ENCODE data around the gene TBC1D4. TPM values are rescaled to one million over a fixed set of nuclear protein-coding genes. Genes with fewer than 3 reads are reported as not detected.
A peak's percentile ranks its signal among the peaks of the same experiment; 100 is the strongest.

TBC1D4 gene
- total and polyA plus RNA-seq, 10 of the 15 experiments (the other 5 are each of a cell fraction or from before 2014, with no cell fraction given), result 11.0 to 38.6 (median 25.5) TPM

- no peak for TF ChIP-seq PKNOX1 (IDR thresholded peaks at IDR 0.05)
- peak; percentile 94 to 95 for TF ChIP-seq IKZF2 (IDR thresholded peaks at IDR 0.05)
- TF ChIP-seq FOXM1 (IDR thresholded peaks at IDR 0.05; ENCODE audit: low read depth, low read length), result peak; percentile 94
- TF ChIP-seq GATAD2B (conservative IDR thresholded peaks at IDR 0.05; ENCODE audit: low read depth), result peak; percentile 92
- TF ChIP-seq WRNIP1 (IDR thresholded peaks at IDR 0.05; ENCODE audit: borderline replicate concordance, low read depth, low read length), result no peak
- no peak for TF ChIP-seq PAX8 (IDR thresholded peaks at IDR 0.05)
- no peak; the same call in 1 of the 2 replicates for TF ChIP-seq LARP7 (IDR thresholded peaks at IDR 0.05)
- no peak; the same call in 1 of the 2 replicates for TF ChIP-seq SMAD5 (IDR thresholded peaks at IDR 0.05; ENCODE audit: low read depth)
- TF ChIP-seq, protein P1, sequence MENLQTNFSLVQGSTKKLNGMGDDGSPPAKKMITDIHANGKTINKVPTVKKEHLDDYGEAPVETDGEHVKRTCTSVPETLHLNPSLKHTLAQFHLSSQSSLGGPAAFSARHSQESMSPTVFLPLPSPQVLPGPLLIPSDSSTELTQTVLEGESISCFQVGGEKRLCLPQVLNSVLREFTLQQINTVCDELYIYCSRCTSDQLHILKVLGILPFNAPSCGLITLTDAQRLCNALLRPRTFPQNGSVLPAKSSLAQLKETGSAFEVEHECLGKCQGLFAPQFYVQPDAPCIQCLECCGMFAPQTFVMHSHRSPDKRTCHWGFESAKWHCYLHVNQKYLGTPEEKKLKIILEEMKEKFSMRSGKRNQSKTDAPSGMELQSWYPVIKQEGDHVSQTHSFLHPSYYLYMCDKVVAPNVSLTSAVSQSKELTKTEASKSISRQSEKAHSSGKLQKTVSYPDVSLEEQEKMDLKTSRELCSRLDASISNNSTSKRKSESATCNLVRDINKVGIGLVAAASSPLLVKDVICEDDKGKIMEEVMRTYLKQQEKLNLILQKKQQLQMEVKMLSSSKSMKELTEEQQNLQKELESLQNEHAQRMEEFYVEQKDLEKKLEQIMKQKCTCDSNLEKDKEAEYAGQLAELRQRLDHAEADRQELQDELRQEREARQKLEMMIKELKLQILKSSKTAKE (IDR thresholded peaks at IDR 0.05; ENCODE audit: low read depth, poor library complexity, severe bottlenecking), result peak; percentile 65
- TF ChIP-seq BCL11A (IDR thresholded peaks at IDR 0.05; ENCODE audit: low read depth, low read length), result peak; percentile 74
- TF ChIP-seq STAT3 (IDR thresholded peaks at IDR 0.05; ENCODE audit: low read depth, low read length), result no peak
- no peak for TF ChIP-seq NR2C2 (IDR thresholded peaks at IDR 0.05; ENCODE audit: borderline replicate concordance, control insufficient read depth, insufficient read length, low read depth)
- TF ChIP-seq MEF2A (IDR thresholded peaks at IDR 0.05; ENCODE audit: insufficient read depth, low read depth, low read length), result peak; percentile 80
- peak; percentile 77; the same call in 1 of the 2 replicates for TF ChIP-seq ZNF207 (IDR thresholded peaks at IDR 0.05; ENCODE audit: borderline replicate concordance)
- TF ChIP-seq STAT1 (conservative IDR thresholded peaks at IDR 0.05), result peak; percentile 61; the same call in 1 of the 2 replicates
- no peak for TF ChIP-seq SIX5 (IDR thresholded peaks at IDR 0.05; ENCODE audit: low read depth, low read length, severe bottlenecking)
- peak; percentile 51; the same call in 1 of the 2 replicates for TF ChIP-seq MXI1 (IDR thresholded peaks at IDR 0.05; ENCODE audit: low read depth, low read length)
- no peak for TF ChIP-seq SRF (IDR thresholded peaks at IDR 0.05; ENCODE audit: low read depth in 2 of 2, low read length in 2 of 2)
- 0 out of 2 replicates have a peak, but pooled peaks have one; percentile 32 for TF ChIP-seq CHD2 (IDR thresholded peaks at IDR 0.05; ENCODE audit: borderline replicate concordance, low read depth, low read length)
- TF ChIP-seq PAX5 (IDR thresholded peaks at IDR 0.05; ENCODE audit: borderline replicate concordance, low read depth, low read length), result peak; percentile 47; the same call in 1 of the 2 replicates
- no peak for TF ChIP-seq FOXK2 (IDR thresholded peaks at IDR 0.05)
- TF ChIP-seq PML (IDR thresholded peaks at IDR 0.05; ENCODE audit: low read length), result peak; percentile 42; the same call in 1 of the 2 replicates
- no peak for TF ChIP-seq MYC (IDR thresholded peaks at IDR 0.05; ENCODE audit: insufficient read depth, insufficient read length, insufficient replicate concordance, low read length, severe bottlenecking)
- peak in 1 of 2 experiments; percentile 48; a peak in 1 of 3 replicates for TF ChIP-seq EGR1 (IDR thresholded peaks at IDR 0.05; ENCODE audit: borderline replicate concordance in 1 of 2, low read depth in 2 of 2, low read length in 2 of 2)
- peak; percentile 18; the same call in 1 of the 2 replicates for TF ChIP-seq TCF12 (IDR thresholded peaks at IDR 0.05; ENCODE audit: low read depth, low read length)
These were observed at the start of gene TBC1D4 (continued) for GRCh38 chr13:75482070-75482819.

Data from GM12878 (cell line).